GM12891 (cell line): ENCODE measurements around the gene PLA2G4A.

ENCODE experiments used
- POLR2A ChIP-seq: IDR thresholded peaks from 2 replicates; pipeline ENCODE4 v1.6.1; 2011; ENCODE audit warnings: low read depth, low read length, control low read depth
- POLR2AphosphoS5 ChIP-seq: IDR thresholded peaks from 2 replicates; pipeline ENCODE4 v1.6.1; 2011; ENCODE audit warnings: low read depth, low read length, control low read depth
- SPI1 ChIP-seq: IDR thresholded peaks from 2 replicates; pipeline ENCODE4 v1.6.1; 2011; ENCODE audit warnings: low read depth, low read length, control low read depth
- TAF1 ChIP-seq: IDR thresholded peaks from 2 replicates; pipeline ENCODE4 v1.6.1; 2011; ENCODE audit warnings: low read depth, low read length, control low read depth

DNA sequence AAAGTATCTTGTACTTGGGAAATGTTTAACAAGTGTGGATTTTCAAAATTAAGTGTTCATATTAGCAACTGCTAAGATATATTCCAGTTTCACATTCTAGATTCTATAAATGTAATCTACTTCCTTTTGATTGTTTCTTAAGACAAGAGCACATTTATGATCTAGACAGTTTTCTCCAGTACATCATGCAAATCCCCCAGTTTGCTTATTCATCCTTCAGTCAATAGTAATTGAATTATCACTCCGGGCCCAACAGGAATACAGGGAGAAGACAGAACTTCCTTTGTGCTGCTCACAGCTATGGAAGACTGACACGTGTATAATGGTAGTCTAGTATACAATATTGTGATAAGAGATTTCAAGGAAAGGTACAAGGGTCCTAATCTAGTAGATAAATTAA is 14.5 kb downstream of the PLA2G4A start:
- TF ChIP-seq SPI1 (no peak), POLR2A (no peak), POLR2AphosphoS5 (no peak), TAF1 (no peak)
